ENCODE data around the gene KY.

- TF ChIP-seq CTCF (IDR thresholded peaks at IDR 0.05) (no peak), POLR2A (IDR thresholded peaks at IDR 0.05) (no peak)
These were observed 30.7 kb upstream of the KY start for GRCh38 chr3:134681522-134681900.
